ENCODE measurements around the gene KIF4B. TPM values are rescaled to one million over a fixed set of nuclear protein-coding genes. Genes with fewer than 3 reads are reported as not detected.
"Not testable (repeated sequence)": the region's sequence is repeated elsewhere in the genome, so short reads cannot be mapped to it uniquely, and the experiment has no call there.

KIF4B gene
- polyA plus RNA-seq, 1 donor from 2014 or later: not detected

- Histone ChIP-seq H3F3A (ENCODE audit: insufficient read depth, low read length, poor library complexity, severe bottlenecking) (no peaks in the 10 kb centered on the region), H3K79me2 (replicated peaks; ENCODE audit: insufficient read depth, low read length) (no peaks in the 10 kb centered on the region), H3K27ac (ENCODE audit: low read length) (no peak overlapping the region), H3K9me2 (ENCODE audit: insufficient read depth, low read length) (no peaks in the 10 kb centered on the region), H3K4me2 (ENCODE audit: low read length) (no peak overlapping the region), H2AFZ (ENCODE audit: low read depth, low read length) (no peak overlapping the region), H3K36me3 (ENCODE audit: insufficient read depth, low read length) (no peaks in the 10 kb centered on the region), H3K27me3 (ENCODE audit: insufficient read depth, low read depth, low read length) (no peaks in the 10 kb centered on the region), H3K4me3 (ENCODE audit: low read length) (no peak overlapping the region), H4K20me1 (ENCODE audit: insufficient read depth) (no peaks in the 10 kb centered on the region), H3K9ac (ENCODE audit: low read length) (no peak overlapping the region), H3K9me3 (ENCODE audit: low read length) (no peaks in the 10 kb centered on the region)
- TF ChIP-seq MXI1 (conservative IDR thresholded peaks at IDR 0.05; ENCODE audit: poor library complexity, severe bottlenecking) (no peak), POLR2AphosphoS5 (IDR thresholded peaks at IDR 0.05) (no peak), EP300 (conservative IDR thresholded peaks at IDR 0.05; ENCODE audit: poor library complexity, severe bottlenecking) (no peak), EZH2 (IDR thresholded peaks at IDR 0.05; ENCODE audit: borderline replicate concordance, insufficient read depth, low read length, poor library complexity, severe bottlenecking) (no peak)
These were observed 13.7 kb upstream of the KIF4B start for GRCh38 chr5:154999865-155000264.

- H4K20me1 ChIP-seq (ENCODE audit: insufficient read depth): no peaks in the 10 kb centered on the region
- H3K4me3 ChIP-seq (ENCODE audit: low read length): no peak overlapping the region
- H3K4me2 ChIP-seq (ENCODE audit: low read length): no peak overlapping the region
- no peak overlapping the region for H3K9ac ChIP-seq (ENCODE audit: low read length)
- no peaks in the 10 kb centered on the region for H3F3A ChIP-seq (ENCODE audit: insufficient read depth, low read length, poor library complexity, severe bottlenecking)
- H3K27me3 ChIP-seq (ENCODE audit: insufficient read depth, low read depth, low read length): no peaks in the 10 kb centered on the region
- TF ChIP-seq CTCF (IDR thresholded peaks at IDR 0.05; ENCODE audit: poor library complexity, severe bottlenecking) (no peak), MXI1 (conservative IDR thresholded peaks at IDR 0.05; ENCODE audit: poor library complexity, severe bottlenecking) (no peak), EZH2 (IDR thresholded peaks at IDR 0.05; ENCODE audit: borderline replicate concordance, insufficient read depth, low read length, poor library complexity, severe bottlenecking) (no peak), EP300 (conservative IDR thresholded peaks at IDR 0.05; ENCODE audit: poor library complexity, severe bottlenecking) (no peak), SMC3 (conservative IDR thresholded peaks at IDR 0.05; ENCODE audit: poor library complexity) (no peak), TAF1 (IDR thresholded peaks at IDR 0.05; ENCODE audit: low read depth) (no peak), RAD21 (conservative IDR thresholded peaks at IDR 0.05) (no peak), POLR2AphosphoS5 (IDR thresholded peaks at IDR 0.05) (no peak), REST (IDR thresholded peaks at IDR 0.05; ENCODE audit: borderline replicate concordance) (no peak)
- no peaks in the 10 kb centered on the region for H3K36me3 ChIP-seq (ENCODE audit: insufficient read depth, low read length)
- H3K27ac ChIP-seq (ENCODE audit: low read length): no peak overlapping the region
- H3K9me3 ChIP-seq (ENCODE audit: low read length): no peaks in the 10 kb centered on the region
- no peak overlapping the region for H2AFZ ChIP-seq (ENCODE audit: low read depth, low read length)
- H3K9me2 ChIP-seq (ENCODE audit: insufficient read depth, low read length): no peaks in the 10 kb centered on the region
- no peaks in the 10 kb centered on the region for H3K79me2 ChIP-seq (replicated peaks; ENCODE audit: insufficient read depth, low read length)
These were observed 12.0 kb upstream of the KIF4B start for GRCh38 chr5:155001523-155001922.

GRCh38 chr5:155002722-155003121 lies 10.8 kb upstream of the KIF4B start:
- H3K9me3 ChIP-seq (ENCODE audit: low read length); H3F3A ChIP-seq (ENCODE audit: insufficient read depth, low read length, poor library complexity, severe bottlenecking); H3K79me2 ChIP-seq (replicated peaks; ENCODE audit: insufficient read depth, low read length); H3K4me3 ChIP-seq (ENCODE audit: low read length); H3K36me3 ChIP-seq (ENCODE audit: insufficient read depth, low read length); H3K27ac ChIP-seq (ENCODE audit: low read length); H3K9me2 ChIP-seq (ENCODE audit: insufficient read depth, low read length); H2AFZ ChIP-seq (ENCODE audit: low read depth, low read length); H3K27me3 ChIP-seq (ENCODE audit: insufficient read depth, low read depth, low read length); H4K20me1 ChIP-seq (ENCODE audit: insufficient read depth); H3K4me2 ChIP-seq (ENCODE audit: low read length); H3K9ac ChIP-seq (ENCODE audit: low read length): not testable (repeated sequence)
